Measurements from ENCODE around the gene RPAIN. TPM values are rescaled to one million over a fixed set of nuclear protein-coding genes. Genes with fewer than 3 reads are reported as not detected.
A peak's percentile ranks its signal among the peaks of the same experiment; 100 is the strongest.

Gene RPAIN
- total and polyA plus RNA-seq, 2 of the 13 experiments (the other 11 are each of a cell fraction or from before 2014, with no cell fraction given): 42.1 to 58.5 TPM

GRCh38 chr17:5438716-5439445 lies 18.9 kb downstream of the RPAIN start, which contains the start of gene C1QBP (continued):
- no peak for TF ChIP-seq ZBTB4 (CRISPR knock-in tag; IDR thresholded peaks at IDR 0.05; ENCODE audit: borderline replicate concordance)
- TF ChIP-seq HDAC2 (CRISPR knock-in tag; IDR thresholded peaks at IDR 0.05): peak; percentile 64
- peak; percentile 70; the same call in 1 of the 2 replicates for TF ChIP-seq TBX2 (CRISPR knock-in tag; IDR thresholded peaks at IDR 0.05; ENCODE audit: borderline replicate concordance)
- no peak for TF ChIP-seq ZNF235 (CRISPR knock-in tag; IDR thresholded peaks at IDR 0.05; ENCODE audit: borderline replicate concordance)
- no peak for TF ChIP-seq SIX1 (CRISPR knock-in tag; IDR thresholded peaks at IDR 0.05; ENCODE audit: borderline replicate concordance)
- TF ChIP-seq HNRNPUL1 (IDR thresholded peaks at IDR 0.05; ENCODE audit: low read depth, low read length): no peak
- TF ChIP-seq ATAD3A (CRISPR knock-in tag; IDR thresholded peaks at IDR 0.05): no peak
- no peak for TF ChIP-seq EZH2 (conservative IDR thresholded peaks at IDR 0.05; ENCODE audit: low read depth, low read length)
- TF ChIP-seq KLF6 (CRISPR knock-in tag; IDR thresholded peaks at IDR 0.05): peak; percentile 76; the same call in 1 of the 2 replicates
- peak; percentile 93 for TF ChIP-seq ISX (CRISPR knock-in tag; conservative IDR thresholded peaks at IDR 0.05)
- TF ChIP-seq ZNF18 (CRISPR knock-in tag; IDR thresholded peaks at IDR 0.05; ENCODE audit: insufficient replicate concordance): no peak
- no peak for TF ChIP-seq KLF11 (CRISPR knock-in tag; IDR thresholded peaks at IDR 0.05)
- 0 out of 2 replicates have a peak, but pooled peaks have one; percentile 62 for TF ChIP-seq ZNF598 (CRISPR knock-in tag; IDR thresholded peaks at IDR 0.05; ENCODE audit: borderline replicate concordance)
- peak; percentile 79 for TF ChIP-seq ZIK1 (CRISPR knock-in tag; IDR thresholded peaks at IDR 0.05; ENCODE audit: borderline replicate concordance, low read depth)
- no peak for TF ChIP-seq ZHX1 (CRISPR knock-in tag; IDR thresholded peaks at IDR 0.05; ENCODE audit: low read depth)
- no peak for TF ChIP-seq ZNF3 (CRISPR knock-in tag; IDR thresholded peaks at IDR 0.05)
- no peak for TF ChIP-seq TCF7 (IDR thresholded peaks at IDR 0.05; ENCODE audit: low read depth)
- peak; percentile 77 for TF ChIP-seq HNRNPLL (IDR thresholded peaks at IDR 0.05; ENCODE audit: low read depth, low read length, poor library complexity, severe bottlenecking)
- no peak for TF ChIP-seq CCAR2 (optimal IDR thresholded peaks at IDR 0.05; ENCODE audit: low read depth, low read length)
- 0 out of 2 replicates have a peak, but pooled peaks have one; percentile 60 for TF ChIP-seq SNAPC2 (CRISPR knock-in tag; IDR thresholded peaks at IDR 0.05)
- no peak for TF ChIP-seq ZNF460 (CRISPR knock-in tag; IDR thresholded peaks at IDR 0.05; ENCODE audit: borderline replicate concordance)
- TF ChIP-seq ERF (CRISPR knock-in tag; IDR thresholded peaks at IDR 0.05): peak; percentile 92
- peak; percentile 93 for TF ChIP-seq POGZ (CRISPR knock-in tag; IDR thresholded peaks at IDR 0.05)
- TF ChIP-seq ZNF264 (CRISPR knock-in tag; IDR thresholded peaks at IDR 0.05): peak; percentile 81
